Heart right ventricle (tissue), 16 donors: ENCODE data around the gene HIRA. TPM values are rescaled to one million over a fixed set of nuclear protein-coding genes. Genes with fewer than 3 reads are reported as not detected.

Experiments used
- ATAC-seq, 8 donors: fragments of 200-7000 bp; cut with Tn5 transposase; one replicate each; pipeline ENCODE4 v1.9.1; 2020; ENCODE audit warnings: mild to moderate bottlenecking in 8 of 8, moderate library complexity in 8 of 8, moderate number of reproducible peaks in 1 of 8
- DNase-seq, 2 donors: peaks; one replicate each; pipeline ENCODE4 v3.0.0-alpha.2; 2020
- H3K27ac ChIP-seq, 10 donors: fragments of 200-600 bp; sonication (generic) in 2 of 10; one replicate each; pipeline versions ENCODE4 v1.5.0 to v1.8.0; 2020 to 2022; ENCODE audit warnings: mild to moderate bottlenecking in 3 of 10
- H3K27me3 ChIP-seq, 7 donors: fragments of 200-600 bp; one replicate each; pipeline ENCODE4 v1.8.0; 2021 to 2022; ENCODE audit warnings: mild to moderate bottlenecking in 2 of 7
- H3K36me3 ChIP-seq, 9 donors: fragments of 200-600 bp; sonication (generic) in 1 of 9; one replicate each; pipeline versions ENCODE4 v1.5.0 to v1.8.0; 2020 to 2022; ENCODE audit warnings: mild to moderate bottlenecking in 2 of 9
- H3K4me1 ChIP-seq, 9 donors: fragments of 200-600 bp; sonication (generic) in 1 of 9; one replicate each; pipeline versions ENCODE4 v1.5.0 to v1.8.0; 2020 to 2022; ENCODE audit warnings: mild to moderate bottlenecking in 4 of 9
- H3K4me3 ChIP-seq, 10 donors: fragments of 200-600 bp; sonication (generic) in 2 of 10; one replicate each; pipeline versions ENCODE4 v1.5.0 to v1.8.0; 2020 to 2022; ENCODE audit warnings: mild to moderate bottlenecking in 7 of 10, moderate library complexity in 2 of 10
- H3K9me3 ChIP-seq, 11 donors: fragments of 200-600 bp in 10 of 11; sonication (generic) in 2 of 11; one replicate each; pipeline versions ENCODE4 v1.5.0 to v1.8.0; 2013 to 2022; ENCODE audit warnings: mild to moderate bottlenecking in 2 of 11, control low read depth in 1 of 11, moderate library complexity in 1 of 11
- CTCF ChIP-seq, 9 donors: fragments of 200-600 bp; sonication (generic) in 2 of 9; IDR thresholded peaks; one replicate each; pipeline versions ENCODE4 v1.5.0 to v1.8.0; 2021 to 2022; ENCODE audit warnings: antibody characterized with exemption in 9 of 9, mild to moderate bottlenecking in 5 of 9, moderate library complexity in 1 of 9
- WGBS, 2 donors: extraction: QIAGEN DNeasy Blood & Tissue Kit; methylation state at CpG; one replicate each; pipeline ENCODE4 v1.1.7; 2013; ENCODE audit warnings: inconsistent platforms in 1 of 2; 5-methylcytosine and 5-hydroxymethylcytosine counted together
- intact Hi-C, 10 donors: fragments of 100-400 bp; cut with DNase I; formaldehyde crosslinking; loops; one replicate each; pipeline versions ENCODE4 v1.11.1 to v1.14.2; 2022
- polyA plus RNA-seq, 2 donors: library from polyadenylated mRNA; stranded (reverse); fragments of 200-250 nt; gene quantifications; one replicate each; pipeline ENCODE4 v1.2.3, GENCODE V29; 2013
- total RNA-seq, 10 donors: library from RNA; stranded (reverse); fragmentation: NEBNext Ultra II Directional in 3 of 10; extraction: Animal tissue kit (Norgen Biotek cat#: 25700) in 3 of 10; gene quantifications; one replicate each; pipeline versions ENCODE4 v1.2.1 to v1.2.4, GENCODE V29; 2021 to 2023
- donor health status: Arrhythmogenic right ventricular cardiomyopathy.
- donor health status: ischemic (EF 13 %, LVEDD 7.1; RV severe dilation, severe dysfunction).
- donor health status: healthy with polysubstance abuse.
- donor health status: DM: no; HTN: yes; CAD: no.
- donor health status: DM: no; HTN: no; CAD: no.
- donor health status: ischemic (EF 25% LVEDD 6.9; RV normal size, moderate dysfunction).
- donor health status: ischemic (EF 25% LVEDD 5.7; RV mildly dilated, moderate dysfunction).
- donor health status: healthy.
- donor health status: DM: yes; HTN: yes; CAD: no.
- donor health status: Ischemic cardiomyopathy.
- donor health status: ischemic (EF 35%, LVEDD 5.7; RV mildly dilated, moderate dysfunction).
- donor health status: nonischemic (EF 11% LVEDD 7.7; RV severe dilation, severe dysfunction).
- donor health status: DM: yes; HTN: yes; CAD: no.
- donor health status: PGD.
- donor health status: ischemic (EF 29% LVEDD 5.4; RV normal size, mild dysfunction).
- donor health status: nonischemic (EF 23%, LVEDD 6.1; RV moderate dilation, normal function).

HIRA gene
- total and polyA plus RNA-seq, 12 donors: 3.1 to 23.2 (median 17.5) TPM

- Histone ChIP-seq H3K36me3 (peaks cover 0 to 100% (median 57%) of the 10 kb centered on the region in 9 donors), H3K27me3 (no peaks in the 10 kb centered on the region), H3K9me3 (no peaks in the 10 kb centered on the region), H3K4me3 (no peak overlapping the region), H3K27ac (no peak overlapping the region), H3K4me1 (no peaks in the 10 kb centered on the region)
- WGBS, 2 donors: 77% methylated on average over 6 of the region's 6 CpGs
- intact Hi-C loops: loop anchor here in 1 of 10 donors (5.0 kb wide), 1 partner anchor 57 kb away; no protein-coding TSS in a partner anchor
- no peak for TF ChIP-seq CTCF (IDR thresholded peaks at IDR 0.05)
- DNase-seq (no peak), ATAC-seq (no peak)
Observed at GRCh38 chr22:19454156-19454555, 22.6 kb upstream of the HIRA start.

GRCh38 chr22:19453718-19454117 lies 22.2 kb upstream of the HIRA start:
- Histone ChIP-seq H3K36me3 (peaks cover 0 to 97% (median 57%) of the 10 kb centered on the region in 9 donors), H3K27ac (no peak overlapping the region), H3K27me3 (no peaks in the 10 kb centered on the region), H3K4me1 (peaks cover 0 to 3% (median under 1%) of the 10 kb centered on the region in 9 donors), H3K9me3 (no peaks in the 10 kb centered on the region), H3K4me3 (no peak overlapping the region)
- intact Hi-C loops: loop anchor here in 1 of 10 donors (5.0 kb wide), 1 partner anchor 56 kb away; no protein-coding TSS in a partner anchor
- DNase-seq: no peak
- ATAC-seq: no peak
- no peak for TF ChIP-seq CTCF (IDR thresholded peaks at IDR 0.05)
- WGBS, 2 donors: 97% methylated on average over 5 of the region's 5 CpGs

- Histone ChIP-seq H3K36me3 (peaks cover 0 to 75% (median 43%) of the 10 kb centered on the region in 9 donors), H3K4me1 (peaks cover 4 to 16% (median 11%) of the 10 kb centered on the region in 9 donors), H3K9me3 (no peaks in the 10 kb centered on the region), H3K4me3 (no peak overlapping the region), H3K27ac (no peak overlapping the region), H3K27me3 (no peaks in the 10 kb centered on the region)
- intact Hi-C loops: loop anchor here in 1 of 10 donors (5.0 kb wide), 1 partner anchor 54 kb away; no protein-coding TSS in a partner anchor
- no peak for TF ChIP-seq CTCF (IDR thresholded peaks at IDR 0.05)
- ATAC-seq: no peak
- no peak for DNase-seq
- 94 to 96% methylated on average over 4 of the region's 4 CpGs for WGBS, 2 donors
Observed at GRCh38 chr22:19451570-19451969, 20.0 kb upstream of the HIRA start.

GRCh38 chr22:19450363-19451175 lies 19.0 kb upstream of the HIRA start:
- 88 to 90% methylated on average over 8 of the region's 8 CpGs for WGBS, 2 donors
- intact Hi-C loops: loop anchor here in 1 of 10 donors (5.0 kb wide), 1 partner anchor 53 kb away; no protein-coding TSS in a partner anchor
- no peak for DNase-seq
- Histone ChIP-seq H3K27me3 (no peaks in the 10 kb centered on the region), H3K27ac (no peak overlapping the region), H3K9me3 (no peaks in the 10 kb centered on the region), H3K4me3 (no peak overlapping the region), H3K36me3 (peaks cover 0 to 65% (median 33%) of the 10 kb centered on the region in 9 donors), H3K4me1 (peaks cover 14 to 26% (median 21%) of the 10 kb centered on the region in 9 donors)
- ATAC-seq: no peak
- TF ChIP-seq CTCF (IDR thresholded peaks at IDR 0.05): no peak
